ENCODE results near the gene ADPRH.

Gene ADPRH

DNA sequence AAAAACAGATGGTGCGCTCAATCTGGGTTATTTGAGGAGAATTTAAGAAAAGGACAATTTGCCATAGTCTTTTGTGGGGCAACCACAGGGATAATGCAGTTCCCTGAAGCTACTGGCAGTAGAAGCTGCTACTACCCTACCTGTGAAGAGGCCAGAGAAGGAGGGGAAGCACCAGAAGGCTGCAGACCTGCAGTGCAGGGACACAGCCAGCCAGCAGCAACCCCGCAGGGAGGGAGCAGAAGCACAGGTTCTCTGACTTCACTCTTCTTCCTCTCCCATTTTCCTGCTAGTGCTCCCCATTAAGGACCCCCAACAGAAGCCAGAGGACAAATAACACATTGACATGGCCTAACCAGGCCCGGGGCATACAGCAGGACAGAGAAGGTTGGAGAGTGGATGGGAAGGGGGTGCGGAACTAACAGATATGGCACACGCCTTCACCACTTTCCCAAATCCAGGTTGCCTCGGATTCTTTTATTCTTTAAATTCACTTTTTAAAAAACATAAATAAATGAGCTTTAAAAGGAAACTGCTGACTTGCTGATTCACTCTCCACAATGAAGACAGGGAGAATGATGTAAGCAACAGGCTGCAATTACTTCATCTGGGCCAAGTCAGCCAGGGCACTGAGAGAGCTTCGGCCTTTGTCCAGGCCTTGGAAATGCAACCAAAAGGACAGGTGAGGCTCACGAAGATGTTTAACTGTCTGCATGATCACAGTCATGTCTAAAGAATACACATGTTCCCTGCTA, 51.0 kb downstream of the ADPRH start:
- no peak for DNase-seq (ENCODE audit: low read depth)

DNA sequence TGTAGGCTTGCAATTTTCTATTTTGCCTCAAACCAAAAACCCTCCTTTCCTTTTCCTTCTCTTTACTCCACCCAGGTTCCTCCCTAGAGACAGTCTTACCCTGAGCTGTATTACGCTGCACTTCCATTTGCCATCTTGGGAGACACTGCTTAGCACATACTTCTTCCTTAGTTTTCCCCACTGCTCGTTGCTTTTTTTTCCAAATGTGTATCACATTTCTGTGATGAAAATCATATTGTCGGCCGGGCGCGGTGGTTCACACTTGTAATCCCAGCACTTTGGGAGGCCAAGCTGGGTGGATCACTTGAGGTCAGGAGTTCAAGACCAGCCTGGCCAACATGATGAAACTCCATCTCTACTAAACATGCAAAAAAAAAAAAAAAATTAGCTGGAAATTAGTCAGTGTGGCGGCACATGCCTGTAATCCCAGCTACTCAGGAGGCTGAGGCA, 51.6 kb downstream of the ADPRH start:
- no peak for DNase-seq (ENCODE audit: low read depth)

GRCh38 chr3:119631516-119631915, 52.2 kb downstream of the ADPRH start:
- DNase-seq (ENCODE audit: low read depth): no peak

DNA sequence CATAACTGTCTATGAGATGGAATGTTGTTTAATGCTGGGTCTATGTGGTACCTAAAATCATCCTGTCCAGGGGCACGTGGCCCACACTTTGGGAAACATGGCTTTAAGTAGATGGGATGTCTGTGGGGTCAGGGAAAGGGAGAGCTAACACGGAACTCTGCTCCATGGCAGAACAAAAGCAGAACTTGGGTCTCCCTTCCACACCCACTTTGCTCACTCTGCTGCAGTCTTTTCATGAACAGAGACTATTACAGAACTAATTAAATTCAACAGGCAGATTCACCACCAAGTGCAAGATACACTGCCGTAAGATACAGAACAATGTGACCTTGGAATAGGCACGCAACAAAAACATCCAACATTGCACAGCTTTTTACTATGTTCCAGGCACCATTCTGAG, 52.9 kb downstream of the ADPRH start:
- no peak for DNase-seq (ENCODE audit: low read depth)

DNA sequence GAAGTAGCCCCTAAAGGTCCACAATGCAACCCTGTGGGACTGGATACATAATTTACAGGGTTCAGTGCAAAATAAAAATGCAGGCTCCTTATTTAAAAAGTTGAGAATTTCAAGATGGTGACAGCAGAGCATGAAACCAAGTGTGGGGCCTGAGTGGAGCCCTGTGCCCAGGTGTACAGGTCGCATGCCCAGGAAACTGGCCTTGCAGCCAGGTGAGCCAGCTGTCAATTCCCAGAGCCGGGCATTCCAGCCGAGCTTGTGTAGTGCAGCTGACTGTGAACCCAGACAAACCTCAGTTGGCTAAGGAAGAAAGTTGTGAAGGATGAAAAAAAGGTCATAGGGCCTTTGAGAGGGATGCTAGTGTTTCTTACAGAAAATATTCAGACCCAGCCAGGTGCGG, 53.5 kb downstream of the ADPRH start:
- no peak for DNase-seq (ENCODE audit: low read depth)

- no peak for DNase-seq (ENCODE audit: low read depth)
Observed at GRCh38 chr3:119635719-119636118, 56.4 kb downstream of the ADPRH start.

DNA sequence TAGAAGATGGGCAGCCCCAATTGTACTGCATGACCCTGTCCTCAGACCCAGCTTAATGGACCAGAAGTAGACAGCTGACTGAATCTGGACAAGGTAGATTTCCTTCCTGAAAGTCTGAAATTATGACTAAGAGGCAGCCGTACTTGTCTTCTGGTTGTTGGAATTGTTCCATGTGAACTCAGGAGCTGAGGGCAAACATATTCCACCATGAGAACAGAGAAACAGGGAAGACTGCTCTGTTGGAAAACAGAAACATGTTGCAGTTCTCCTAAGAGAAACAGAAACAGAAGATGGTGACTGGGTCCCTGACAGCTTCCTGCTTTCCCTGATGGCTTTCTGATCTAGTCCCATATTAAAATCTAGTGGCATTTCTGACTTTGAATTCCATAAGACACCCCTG, 57.0 kb downstream of the ADPRH start:
- no peak for DNase-seq (ENCODE audit: low read depth)

DNA sequence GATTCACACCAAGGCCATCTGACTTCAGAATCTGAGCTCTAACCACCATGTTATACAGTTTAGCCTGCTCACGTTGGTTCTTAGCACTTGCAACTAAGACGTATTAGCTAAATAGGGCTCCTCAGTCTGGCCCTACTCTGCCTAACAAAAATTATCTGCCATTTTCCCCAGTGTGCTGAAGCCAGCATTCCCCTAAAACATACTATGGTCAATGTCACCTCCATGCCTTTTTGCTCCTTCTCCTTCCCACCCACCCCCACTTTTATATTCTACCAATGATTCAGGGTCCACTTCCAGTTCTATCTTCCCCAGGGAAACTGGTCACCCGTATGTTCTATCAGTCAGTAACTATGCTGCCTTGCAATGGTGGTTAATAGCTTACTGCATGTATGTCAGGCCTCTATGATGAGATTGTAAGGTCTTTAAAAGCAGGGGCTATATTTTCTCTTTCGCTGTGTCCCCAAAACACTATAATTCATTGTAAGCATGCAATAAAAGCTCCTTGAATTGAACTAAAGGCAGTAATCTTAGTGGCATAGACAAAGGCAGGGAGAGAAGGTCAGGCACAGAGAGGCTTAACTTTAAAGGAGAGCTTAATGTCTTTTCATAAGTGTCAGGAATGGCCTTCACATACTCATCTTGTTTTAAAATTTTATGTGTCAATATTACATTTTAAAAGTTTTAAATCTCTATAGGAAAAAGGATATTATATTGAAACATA, 57.8 kb downstream of the ADPRH start:
- no peak for DNase-seq (ENCODE audit: low read depth)

- peak; percentile 91 for DNase-seq (ENCODE audit: low read depth)
Observed at GRCh38 chr3:119637679-119638477, 58.6 kb downstream of the ADPRH start.
